ENCODE data around the gene BOC.

DNA sequence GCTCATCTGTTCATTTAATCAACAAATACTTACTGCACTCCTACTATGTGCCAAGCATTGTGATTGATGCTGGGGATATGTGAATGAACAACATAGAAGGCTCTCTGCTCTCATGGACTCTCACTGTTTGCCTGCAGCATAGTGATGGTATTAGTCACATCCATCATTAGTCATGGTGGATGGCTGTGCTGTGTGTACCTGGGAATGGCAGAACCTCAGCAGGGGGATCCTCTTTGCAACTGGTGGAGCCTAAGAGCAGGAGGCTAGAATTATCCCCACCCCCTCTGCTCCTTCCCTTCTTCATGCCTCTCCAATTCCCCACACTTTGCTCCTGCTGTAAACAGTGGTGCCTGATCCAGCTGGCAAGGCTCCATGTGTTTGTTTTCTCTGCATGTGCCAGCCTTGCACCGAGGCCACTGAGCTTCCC, 20.5 kb downstream of the BOC start:
- TF ChIP-seq ZNF207 (IDR thresholded peaks at IDR 0.05; ENCODE audit: borderline replicate concordance), result no peak
- no peak for TF ChIP-seq CBFB (IDR thresholded peaks at IDR 0.05; ENCODE audit: low read depth)
- TF ChIP-seq BRCA1 (IDR thresholded peaks at IDR 0.05; ENCODE audit: low read depth, low read length), result no peak
- TF ChIP-seq RFX5 (IDR thresholded peaks at IDR 0.05; ENCODE audit: low read depth, low read length), result no peak
- TF ChIP-seq CEBPB (IDR thresholded peaks at IDR 0.05; ENCODE audit: borderline replicate concordance in 1 of 2, low read depth in 2 of 2, low read length in 2 of 2), result no peak
- no peak for TF ChIP-seq CREB1 (IDR thresholded peaks at IDR 0.05; ENCODE audit: low read depth)
- TF ChIP-seq RB1 (IDR thresholded peaks at IDR 0.05; ENCODE audit: borderline replicate concordance), result no peak
- no peak for TF ChIP-seq CTCF (IDR thresholded peaks at IDR 0.05 in 2 of 3, conservative IDR thresholded peaks at IDR 0.05 in 1 of 3; ENCODE audit: control insufficient read depth in 2 of 3, extremely low read depth in 1 of 3, insufficient read depth in 1 of 3, low read depth in 3 of 3, low read length in 3 of 3)
- TF ChIP-seq EZH2 (IDR thresholded peaks at IDR 0.05; ENCODE audit: borderline replicate concordance, control insufficient read depth, low read depth, low read length), result no peak

All from GM12878 (cell line).